Activated naive CD4-positive, alpha-beta T cell treated with Interleukin-2 at 50 U/mL for 16 hours (primary cell): ENCODE results near the gene ADGRA1.

Source experiments
- DNase-seq: peaks from one replicate; pipeline ENCODE4 v3.0.0-alpha.2; 2020

Gene ADGRA1

GRCh38 chr10:133079836-133080682 is 7.7 kb upstream of the ADGRA1 start:
- DNase-seq, result no peak

- no peak for DNase-seq
These were observed 7.1 kb upstream of the ADGRA1 start for GRCh38 chr10:133080683-133081040.

GRCh38 chr10:133081636-133082035 is 6.1 kb upstream of the ADGRA1 start:
- DNase-seq, result no peak

- no peak for DNase-seq
These were observed 4.9 kb upstream of the ADGRA1 start for GRCh38 chr10:133082685-133083421.

GRCh38 chr10:133083422-133084100 is 4.2 kb upstream of the ADGRA1 start:
- DNase-seq, result no peak

GRCh38 chr10:133084491-133084890 is 3.2 kb upstream of the ADGRA1 start:
- no peak for DNase-seq

GRCh38 chr10:133085251-133086125 is 2.2 kb upstream of the ADGRA1 start:
- DNase-seq, result no peak

- DNase-seq, result no peak
These were observed 1.5 kb upstream of the ADGRA1 start for GRCh38 chr10:133086247-133086646.

GRCh38 chr10:133087045-133087678 is 562 bp upstream of the ADGRA1 start:
- no peak for DNase-seq

GRCh38 chr10:133088179-133088955 is 643 bp downstream of the ADGRA1 start:
- DNase-seq, result no peak

GRCh38 chr10:133088956-133089800 is 1.5 kb downstream of the ADGRA1 start:
- DNase-seq, result no peak

GRCh38 chr10:133090101-133090500 is 2.4 kb downstream of the ADGRA1 start:
- no peak for DNase-seq

GRCh38 chr10:133090654-133091053 is 2.9 kb downstream of the ADGRA1 start:
- DNase-seq, result no peak

GRCh38 chr10:133091316-133091715 is 3.6 kb downstream of the ADGRA1 start:
- DNase-seq, result no peak

- no peak for DNase-seq
These were observed 5.6 kb downstream of the ADGRA1 start for GRCh38 chr10:133093291-133093690.

- DNase-seq, result no peak
These were observed 6.6 kb downstream of the ADGRA1 start for GRCh38 chr10:133094286-133094685.

- no peak for DNase-seq
These were observed 7.1 kb downstream of the ADGRA1 start for GRCh38 chr10:133094866-133095265.

GRCh38 chr10:133095586-133095985 is 7.9 kb downstream of the ADGRA1 start:
- DNase-seq, result no peak

- no peak for DNase-seq
These were observed 9.0 kb downstream of the ADGRA1 start for GRCh38 chr10:133096616-133097269.

- no peak for DNase-seq
These were observed 9.7 kb downstream of the ADGRA1 start for GRCh38 chr10:133097418-133097817.
